Measurements from ENCODE around the gene COL4A2.
"Not testable (repeated sequence)": the region's sequence is repeated elsewhere in the genome, so short reads cannot be mapped to it uniquely, and the experiment has no call there.

The COL4A2 gene

GRCh38 chr13:110388108-110388943 is 81.2 kb downstream of the COL4A2 start:
- H3K4me3 Mint-ChIP-seq, result no peak overlapping the region
- peaks cover 35% of the 10 kb centered on the region for H3K27me3 Mint-ChIP-seq
- no peak for ATAC-seq
- H3K9me3 Mint-ChIP-seq, result peaks cover 2% of the 10 kb centered on the region
- H3K27ac Mint-ChIP-seq, result no peak overlapping the region
- H3K4me1 Mint-ChIP-seq, result no peaks in the 10 kb centered on the region
- H3K36me3 Mint-ChIP-seq, result no peaks in the 10 kb centered on the region

DNA sequence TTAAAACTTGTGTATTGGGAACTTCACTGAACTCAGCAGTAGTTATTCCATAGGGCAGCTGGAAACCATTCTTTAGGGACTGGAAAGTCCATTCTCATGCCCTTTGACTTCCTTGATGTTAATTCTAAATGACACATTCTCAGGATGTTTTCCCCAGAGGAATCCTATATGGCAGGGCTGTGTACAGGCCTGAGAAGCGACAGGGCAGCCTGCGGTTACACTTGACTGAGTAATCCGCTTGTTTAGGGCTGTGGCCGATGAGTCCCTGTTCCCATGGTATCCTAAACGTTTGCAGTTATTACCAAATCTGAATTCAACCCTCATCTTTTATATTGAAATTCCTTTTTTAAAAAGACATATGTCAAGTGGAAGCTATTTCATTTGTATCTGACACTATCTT is 83.5 kb downstream of the COL4A2 start:
- Mint-ChIP-seq H3K36me3 (no peaks in the 10 kb centered on the region), H3K27me3 (peaks cover 57% of the 10 kb centered on the region), H3K4me3 (no peak overlapping the region)

DNA sequence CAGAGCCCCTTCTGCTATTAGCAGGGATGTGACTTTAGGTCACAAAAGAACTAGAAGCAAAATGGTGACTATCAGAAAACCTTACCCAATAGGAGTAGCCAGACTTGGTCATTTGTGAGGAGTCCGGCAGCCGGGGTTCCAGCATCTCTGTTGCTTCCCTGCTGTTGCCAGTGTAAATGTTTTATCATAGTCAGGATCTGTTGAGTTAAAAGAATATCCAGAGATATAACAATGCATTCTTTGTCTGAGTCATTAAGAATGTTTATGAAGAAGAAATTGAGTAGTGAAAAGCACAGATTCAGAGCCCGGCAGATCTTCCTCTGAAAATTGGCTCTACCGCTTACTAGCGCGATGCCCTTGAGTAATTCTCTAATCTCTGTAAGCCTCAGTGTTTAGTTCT is 84.2 kb downstream of the COL4A2 start:
- Mint-ChIP-seq H3K27ac (no peak overlapping the region), H3K36me3 (no peaks in the 10 kb centered on the region), H3K4me1 (no peaks in the 10 kb centered on the region), H3K27me3 (peaks cover 58% of the 10 kb centered on the region), H3K9me3 (no peaks in the 10 kb centered on the region), H3K4me3 (no peak overlapping the region)
- no peak for ATAC-seq

More for the DNA sequence above, 83.5 kb downstream of the COL4A2 start:
- Mint-ChIP-seq H3K9me3 (no peaks in the 10 kb centered on the region), H3K27ac (no peak overlapping the region), H3K4me1 (no peaks in the 10 kb centered on the region)
- no peak for ATAC-seq

- Mint-ChIP-seq H3K4me1 (no peaks in the 10 kb centered on the region), H3K27ac (no peak overlapping the region), H3K4me3 (no peak overlapping the region), H3K36me3 (no peaks in the 10 kb centered on the region), H3K9me3 (no peaks in the 10 kb centered on the region), H3K27me3 (peaks cover 69% of the 10 kb centered on the region)
- ATAC-seq, result no peak
Observed at GRCh38 chr13:110392510-110393240, 85.6 kb downstream of the COL4A2 start.

- Mint-ChIP-seq H3K4me3 (no peak overlapping the region), H3K36me3 (no peaks in the 10 kb centered on the region), H3K9me3 (no peaks in the 10 kb centered on the region), H3K4me1 (no peaks in the 10 kb centered on the region), H3K27me3 (peaks cover 75% of the 10 kb centered on the region), H3K27ac (no peak overlapping the region)
- ATAC-seq, result no peak
Observed at GRCh38 chr13:110393761-110394160, 86.7 kb downstream of the COL4A2 start.

DNA sequence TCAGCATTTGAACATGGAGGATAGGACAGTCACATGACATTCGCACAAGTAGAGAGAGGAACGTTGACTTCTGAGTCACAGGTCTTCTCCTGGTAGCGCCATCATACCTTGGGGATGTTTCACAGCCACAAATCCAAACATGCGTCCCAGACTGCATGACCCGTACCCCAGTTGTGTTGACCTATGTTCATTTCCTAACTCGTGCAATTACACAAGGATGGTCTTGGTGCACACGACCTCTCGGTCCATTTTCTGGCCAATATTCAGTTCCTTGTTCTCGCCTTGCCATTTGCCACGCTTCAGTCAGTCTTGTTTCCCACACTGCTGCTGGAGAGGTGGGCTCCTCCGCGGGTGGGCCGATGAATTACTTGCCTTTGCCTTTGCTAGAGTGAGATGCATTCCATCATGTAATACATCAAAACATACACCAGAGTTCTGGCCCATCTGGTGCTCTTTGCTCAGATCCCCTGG is 87.3 kb downstream of the COL4A2 start:
- no peaks in the 10 kb centered on the region for H3K9me3 Mint-ChIP-seq
- no peak for ATAC-seq
- no peak overlapping the region for H3K27ac Mint-ChIP-seq
- H3K27me3 Mint-ChIP-seq, result peaks cover 72% of the 10 kb centered on the region
- H3K4me3 Mint-ChIP-seq, result no peak overlapping the region
- no peaks in the 10 kb centered on the region for H3K4me1 Mint-ChIP-seq
- no peaks in the 10 kb centered on the region for H3K36me3 Mint-ChIP-seq

- H3K27ac Mint-ChIP-seq, ATAC-seq: not testable (repeated sequence)
Observed at GRCh38 chr13:110395616-110396015, 88.5 kb downstream of the COL4A2 start.

GRCh38 chr13:110396476-110396875 is 89.4 kb downstream of the COL4A2 start:
- H3K4me1 Mint-ChIP-seq, result no peaks in the 10 kb centered on the region
- no peak overlapping the region for H3K4me3 Mint-ChIP-seq
- no peaks in the 10 kb centered on the region for H3K9me3 Mint-ChIP-seq
- peaks cover 62% of the 10 kb centered on the region for H3K27me3 Mint-ChIP-seq
- H3K36me3 Mint-ChIP-seq, result no peaks in the 10 kb centered on the region
- H3K27ac Mint-ChIP-seq, result no peak overlapping the region
- ATAC-seq, result no peak

More at GRCh38 chr13:110395616-110396015, 88.5 kb downstream of the COL4A2 start:
- not testable (repeated sequence) for H3K4me1 Mint-ChIP-seq, H3K36me3 Mint-ChIP-seq, H3K4me3 Mint-ChIP-seq, H3K9me3 Mint-ChIP-seq
- H3K27me3 Mint-ChIP-seq, result peaks cover 71% of the 10 kb centered on the region

DNA sequence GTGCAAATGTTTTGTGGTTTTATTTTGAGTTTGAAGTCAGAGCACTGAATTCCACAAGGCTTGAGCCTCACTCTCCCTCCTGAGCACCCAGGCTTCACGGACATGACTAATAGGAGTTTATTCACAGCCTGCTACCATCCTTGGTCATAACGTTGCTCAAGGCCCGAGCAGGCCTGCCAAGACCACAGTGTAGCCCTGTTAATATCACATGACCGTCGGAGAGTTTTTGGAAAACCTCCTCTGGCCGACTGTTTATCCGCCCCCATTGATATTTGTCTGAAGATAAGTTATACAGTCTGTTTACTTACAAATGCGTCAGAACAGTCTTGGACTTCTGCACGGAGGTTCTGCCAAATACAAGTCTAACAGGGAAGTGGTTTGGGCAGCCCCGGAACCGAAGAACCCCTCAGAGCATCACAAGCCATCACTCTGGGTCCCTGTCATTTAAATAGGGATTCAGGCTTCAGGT is 89.9 kb downstream of the COL4A2 start:
- Mint-ChIP-seq H3K27me3 (peaks cover 62% of the 10 kb centered on the region), H3K4me1 (no peaks in the 10 kb centered on the region), H3K4me3 (no peak overlapping the region), H3K27ac (no peak overlapping the region), H3K36me3 (no peaks in the 10 kb centered on the region), H3K9me3 (no peaks in the 10 kb centered on the region)
- ATAC-seq, result no peak

DNA sequence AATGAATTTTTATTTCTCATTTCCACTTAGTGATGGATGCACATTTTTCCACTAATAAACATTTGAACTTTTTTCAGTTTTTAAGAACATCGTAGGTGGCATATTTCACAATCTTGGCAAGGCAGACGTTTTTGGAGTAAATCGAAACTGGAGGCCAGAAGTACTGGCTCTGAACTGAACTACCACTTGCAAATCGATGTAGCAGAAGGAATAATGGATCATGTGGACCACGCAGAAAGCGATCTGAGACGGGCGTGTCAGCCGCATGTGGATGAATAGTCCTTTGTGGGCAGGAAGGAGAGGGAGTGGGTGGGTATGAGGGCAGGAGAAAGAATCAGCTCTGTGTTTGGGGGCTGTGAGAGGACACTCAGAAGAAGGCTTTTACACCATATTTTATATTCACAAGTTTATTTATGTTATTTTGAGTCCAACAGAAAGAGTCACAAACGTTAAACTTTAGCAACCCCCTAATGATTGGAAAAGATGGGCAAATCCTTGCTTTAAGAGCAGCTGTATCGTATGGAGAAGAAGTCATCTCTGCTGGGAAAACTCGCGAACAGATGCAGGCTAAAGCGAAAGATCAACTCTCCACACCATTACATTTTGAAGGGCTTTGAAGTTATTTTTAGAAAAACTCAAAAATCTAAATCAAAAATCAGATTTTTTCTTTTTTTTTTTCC is 90.5 kb downstream of the COL4A2 start:
- no peak overlapping the region for H3K4me3 Mint-ChIP-seq
- no peaks in the 10 kb centered on the region for H3K4me1 Mint-ChIP-seq
- peaks cover 62% of the 10 kb centered on the region for H3K27me3 Mint-ChIP-seq
- H3K9me3 Mint-ChIP-seq, result no peaks in the 10 kb centered on the region
- no peak overlapping the region for H3K27ac Mint-ChIP-seq
- H3K36me3 Mint-ChIP-seq, result no peaks in the 10 kb centered on the region
- no peak for ATAC-seq

GRCh38 chr13:110398564-110399507 is 91.8 kb downstream of the COL4A2 start:
- H3K36me3 Mint-ChIP-seq, result no peaks in the 10 kb centered on the region
- H3K27ac Mint-ChIP-seq, result no peak overlapping the region
- no peak for ATAC-seq
- peaks cover 66% of the 10 kb centered on the region for H3K27me3 Mint-ChIP-seq
- no peak overlapping the region for H3K4me3 Mint-ChIP-seq
- H3K4me1 Mint-ChIP-seq, result no peaks in the 10 kb centered on the region
- H3K9me3 Mint-ChIP-seq, result no peaks in the 10 kb centered on the region

DNA sequence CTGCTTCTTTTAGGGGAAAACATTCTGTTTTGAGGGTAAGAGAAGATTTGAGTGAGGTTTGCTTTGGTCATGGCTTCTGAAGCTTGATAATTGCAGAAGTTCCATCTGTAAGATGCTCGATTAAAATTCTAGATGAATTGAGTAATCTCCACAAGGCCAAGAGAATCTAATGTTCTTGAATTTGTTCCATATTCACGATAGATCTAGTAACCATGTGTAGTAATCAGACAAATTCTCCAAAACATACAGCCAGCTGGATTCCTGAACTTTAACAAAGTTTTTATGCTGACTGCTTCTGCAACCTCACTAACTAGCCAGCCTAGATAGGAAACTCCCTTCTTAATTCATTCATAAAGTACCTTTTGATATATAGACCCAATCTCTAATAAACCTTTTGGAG is 92.7 kb downstream of the COL4A2 start:
- Mint-ChIP-seq H3K27me3 (peaks cover 66% of the 10 kb centered on the region), H3K4me1 (no peaks in the 10 kb centered on the region), H3K27ac (no peak overlapping the region), H3K36me3 (no peaks in the 10 kb centered on the region), H3K4me3 (no peak overlapping the region), H3K9me3 (no peaks in the 10 kb centered on the region)
- ATAC-seq, result no peak

DNA sequence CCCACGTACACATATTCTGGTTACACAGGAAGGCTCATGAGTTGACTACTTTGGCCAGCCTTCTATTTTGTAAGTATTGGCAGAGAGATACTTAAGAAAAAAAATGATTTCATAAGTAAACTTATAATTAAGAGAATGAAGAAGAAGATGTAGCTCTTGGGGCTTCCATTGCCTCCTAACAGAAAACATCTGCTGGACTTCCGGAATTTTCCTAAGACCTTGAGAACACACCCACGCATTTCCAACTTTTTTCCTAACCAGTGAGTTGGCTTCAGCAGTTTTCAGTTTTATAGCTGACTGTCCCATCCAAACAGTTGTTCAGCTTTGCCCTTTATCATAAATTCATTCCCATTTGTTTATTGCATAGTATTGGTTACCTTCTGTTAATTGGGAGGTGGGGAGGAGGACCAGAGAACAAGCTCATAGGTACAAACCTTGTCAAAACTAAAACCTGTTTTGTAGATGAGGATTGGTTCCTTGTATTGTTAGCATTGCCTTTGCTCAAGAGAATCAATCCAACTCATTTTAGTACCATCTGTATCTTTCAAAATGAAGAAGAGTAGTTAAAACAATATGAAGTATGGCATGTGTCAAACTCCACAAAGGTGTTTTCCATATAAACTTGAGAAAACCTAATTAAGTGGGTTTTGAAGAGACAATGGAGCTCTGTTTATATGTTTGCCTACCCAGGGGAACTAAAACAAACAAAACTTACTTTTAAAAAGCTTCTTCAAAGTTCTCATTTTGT is 93.9 kb downstream of the COL4A2 start:
- Mint-ChIP-seq H3K4me3 (no peak overlapping the region), H3K4me1 (no peaks in the 10 kb centered on the region), H3K36me3 (no peaks in the 10 kb centered on the region), H3K27me3 (peaks cover 59% of the 10 kb centered on the region), H3K27ac (no peak overlapping the region), H3K9me3 (no peaks in the 10 kb centered on the region)
- no peak for ATAC-seq

All from stimulated activated memory B cell treated with anti-CD40 and anti-IgM and Interleukin-4, amounts not matched to agents 10 μg/mL and 1 μg/mL and 100 μg/mL, for 72 hours (primary cell).